ENCODE measurements around the gene EMILIN1. TPM values are rescaled to one million over a fixed set of nuclear protein-coding genes. Genes with fewer than 3 reads are reported as not detected.

EMILIN1 gene
- total RNA-seq, 1 donor, result 0.63 TPM

- peaks cover 18% of the 10 kb centered on the region for H3K4me1 ChIP-seq (ENCODE audit: insufficient read depth, low read length)
- no peak overlapping the region for H3K4me3 ChIP-seq (ENCODE audit: low read length)
- H3K9me3 ChIP-seq (ENCODE audit: low read depth, low read length), result no peaks in the 10 kb centered on the region
- H3K27me3 ChIP-seq (ENCODE audit: insufficient read depth, low read length), result no peaks in the 10 kb centered on the region
These were observed 52.0 kb downstream of the EMILIN1 start for GRCh38 chr2:27130396-27130795.

GRCh38 chr2:27131429-27131828, 53.0 kb downstream of the EMILIN1 start:
- Histone ChIP-seq H3K9me3 (ENCODE audit: low read depth, low read length) (no peaks in the 10 kb centered on the region), H3K4me3 (ENCODE audit: low read length) (no peak overlapping the region), H3K27me3 (ENCODE audit: insufficient read depth, low read length) (no peaks in the 10 kb centered on the region), H3K4me1 (ENCODE audit: insufficient read depth, low read length) (peaks cover 18% of the 10 kb centered on the region)

- Histone ChIP-seq H3K4me1 (ENCODE audit: insufficient read depth, low read length) (peaks cover 18% of the 10 kb centered on the region), H3K27me3 (ENCODE audit: insufficient read depth, low read length) (no peaks in the 10 kb centered on the region), H3K4me3 (ENCODE audit: low read length) (peak overlapping the region; percentile 95)
These were observed 54.9 kb downstream of the EMILIN1 start for GRCh38 chr2:27133195-27133875.

GRCh38 chr2:27133905-27134780, 55.7 kb downstream of the EMILIN1 start, which contains the start of gene PREB:
Gene PREB (minus strand): TSS chr2:27134636. CDS start chr2:27134421, 215 bp downstream.
- peaks cover 18% of the 10 kb centered on the region for H3K4me1 ChIP-seq (ENCODE audit: insufficient read depth, low read length)
- H3K27me3 ChIP-seq (ENCODE audit: insufficient read depth, low read length), result no peaks in the 10 kb centered on the region
- H3K4me3 ChIP-seq (ENCODE audit: low read length), result peak within 1 kb of the TSS; percentile 95
- no peaks in the 10 kb centered on the region for H3K9me3 ChIP-seq (ENCODE audit: low read depth, low read length)

More at GRCh38 chr2:27133195-27133875, 54.9 kb downstream of the EMILIN1 start:
- no peaks in the 10 kb centered on the region for H3K9me3 ChIP-seq (ENCODE audit: low read depth, low read length)

GRCh38 chr2:27134781-27135477, 56.5 kb downstream of the EMILIN1 start:
- H3K9me3 ChIP-seq (ENCODE audit: low read depth, low read length), result no peaks in the 10 kb centered on the region
- peak overlapping the region; percentile 95 for H3K4me3 ChIP-seq (ENCODE audit: low read length)
- no peaks in the 10 kb centered on the region for H3K27me3 ChIP-seq (ENCODE audit: insufficient read depth, low read length)
- peaks cover 18% of the 10 kb centered on the region for H3K4me1 ChIP-seq (ENCODE audit: insufficient read depth, low read length)

GRCh38 chr2:27135478-27135955, 57.1 kb downstream of the EMILIN1 start:
- Histone ChIP-seq H3K27me3 (ENCODE audit: insufficient read depth, low read length) (no peaks in the 10 kb centered on the region), H3K4me1 (ENCODE audit: insufficient read depth, low read length) (peaks cover 18% of the 10 kb centered on the region)

More at GRCh38 chr2:27135478-27135955, 57.1 kb downstream of the EMILIN1 start:
- Histone ChIP-seq H3K4me3 (ENCODE audit: low read length) (no peak overlapping the region), H3K9me3 (ENCODE audit: low read depth, low read length) (no peaks in the 10 kb centered on the region)

Other genes with a start within 250 kb of the EMILIN1 start
- gene DPYSL5, start 230.5 kb upstream of the EMILIN1 start, total RNA-seq, result not detected
- 0.42 TPM for gene MAPRE3, start 108.0 kb upstream of the EMILIN1 start, total RNA-seq
- gene TMEM214, start 45.6 kb upstream of the EMILIN1 start, total RNA-seq, result 10.7 TPM
- 8.9 TPM for gene AGBL5, start 26.9 kb upstream of the EMILIN1 start, total RNA-seq
- gene OST4, start 7.0 kb upstream of the EMILIN1 start, total RNA-seq, result 222 TPM
- 0.52 TPM for gene KHK, start 8.2 kb downstream of the EMILIN1 start, total RNA-seq
- 0.10 TPM for gene CGREF1, start 40.5 kb downstream of the EMILIN1 start, total RNA-seq
- gene ABHD1, start 45.2 kb downstream of the EMILIN1 start, total RNA-seq, result 0.10 TPM
- gene PREB, start 56.0 kb downstream of the EMILIN1 start, total RNA-seq, result 11.0 TPM
- gene PRR30, start 60.8 kb downstream of the EMILIN1 start, total RNA-seq, result not detected
- gene TCF23, start 70.4 kb downstream of the EMILIN1 start, total RNA-seq, result not detected
- gene ATRAID, start 133.4 kb downstream of the EMILIN1 start, total RNA-seq, result 96.4 TPM
- 48.4 TPM for gene SLC5A6, start 133.7 kb downstream of the EMILIN1 start, total RNA-seq
- 5.7 TPM for gene CAD, start 138.8 kb downstream of the EMILIN1 start, total RNA-seq
- not detected for gene SLC30A3, start 184.4 kb downstream of the EMILIN1 start, total RNA-seq
- gene DNAJC5G, start 196.8 kb downstream of the EMILIN1 start, total RNA-seq, result not detected
- not detected for gene TRIM54, start 203.8 kb downstream of the EMILIN1 start, total RNA-seq
- gene UCN, start 229.8 kb downstream of the EMILIN1 start, total RNA-seq, result not detected
- 30.5 TPM for gene MPV17, start 244.5 kb downstream of the EMILIN1 start, total RNA-seq

All from mononuclear cell (primary cell).